Measurements from ENCODE around the gene ABLIM2. TPM values are rescaled to one million over a fixed set of nuclear protein-coding genes. Genes with fewer than 3 reads are reported as not detected.

ABLIM2 gene
- total and polyA plus RNA-seq, 10 of the 15 experiments (the other 5 are each of a cell fraction or from before 2014, with no cell fraction given) = 0.03 to 0.15 (median 0.05) TPM; not detected in 7

- H3K9me3 ChIP-seq (replicated peaks; ENCODE audit: control insufficient read depth, insufficient read depth, low read length) = peaks cover 6% of the 10 kb centered on the region; the same call in 2 of the 3 replicates
- no peaks in the 10 kb centered on the region for H3K36me3 ChIP-seq (ENCODE audit: control insufficient read depth in 2 of 2, insufficient read depth in 2 of 2, low read length in 1 of 2)
- H3K9ac ChIP-seq (ENCODE audit: control insufficient read depth, insufficient read depth, low read length) = no peak overlapping the region
- H3K4me1 ChIP-seq (ENCODE audit: control insufficient read depth, insufficient read depth, low read length) = peaks cover 8% of the 10 kb centered on the region
- no peaks in the 10 kb centered on the region for H4K20me1 ChIP-seq (ENCODE audit: control insufficient read depth, insufficient read depth)
- ChIA-PET RAD21 (ENCODE audit: unreplicated experiment) (interaction anchor here (1.7 to 4.6 kb wide), 3 partner anchors 15 to 225 kb away, joined by 8 to 76 read pairs (median 10); no protein-coding TSS in a partner anchor), SMC1A (ENCODE audit: uncharacterized antibody, unreplicated experiment) (interaction anchor here (1.3 to 2.7 kb wide), 6 partner anchors 15 to 230 kb away, joined by 3 to 37 read pairs (median 14); partner anchors contain the start of gene SH3TC1), CTCF (interaction anchor here (0.6 to 5.0 kb wide), 5 partner anchors 10 to 24 kb away, joined by 3 to 96 read pairs (median 29); partner anchors contain the start of genes ABLIM2 and SH3TC1), POLR2A (no interaction called here)
- no peak for DNase-seq (ENCODE audit: low read depth, low spot score)
- in situ Hi-C loops (cut with MboI) = no loop called here
- no peak overlapping the region for H3K4me2 ChIP-seq (ENCODE audit: control insufficient read depth, insufficient read depth)
- no peaks in the 10 kb centered on the region for H3K27me3 ChIP-seq (replicated peaks in 1 of 2; ENCODE audit: control insufficient read depth in 2 of 2, insufficient read depth in 2 of 2, low read length in 1 of 2)
- no peaks in the 10 kb centered on the region for H3K79me2 ChIP-seq (ENCODE audit: control insufficient read depth, insufficient read depth, low read length)
- no peak overlapping the region for H3K27ac ChIP-seq (ENCODE audit: control insufficient read depth, insufficient read depth)
- no peak for ATAC-seq
- no peak overlapping the region for H3K4me3 ChIP-seq
- TF ChIP-seq HCFC1 (IDR thresholded peaks at IDR 0.05; ENCODE audit: low read length) (no peak), ZSCAN29 (IDR thresholded peaks at IDR 0.05) (no peak), HDGF (IDR thresholded peaks at IDR 0.05) (no peak), BMI1 (IDR thresholded peaks at IDR 0.05; ENCODE audit: borderline replicate concordance) (no peak), TARDBP (IDR thresholded peaks at IDR 0.05; ENCODE audit: borderline replicate concordance) (no peak), SMAD1 (IDR thresholded peaks at IDR 0.05; ENCODE audit: low read depth, partially characterized antibody) (no peak), TAF1 (IDR thresholded peaks at IDR 0.05; ENCODE audit: borderline replicate concordance, low read depth, low read length) (no peak), SKIL (IDR thresholded peaks at IDR 0.05; ENCODE audit: low read depth, poor library complexity, severe bottlenecking) (no peak), CHD2 (IDR thresholded peaks at IDR 0.05; ENCODE audit: borderline replicate concordance, low read depth, low read length) (no peak), NFYA (IDR thresholded peaks at IDR 0.05; ENCODE audit: borderline replicate concordance, low read depth, low read length) (no peak), NBN (IDR thresholded peaks at IDR 0.05) (no peak), ETV6 (conservative IDR thresholded peaks at IDR 0.05 in 1 of 2, IDR thresholded peaks at IDR 0.05 in 1 of 2; ENCODE audit: borderline replicate concordance in 1 of 2, low read depth in 1 of 2) (no peak), FOXK2 (IDR thresholded peaks at IDR 0.05) (no peak), CBFB (IDR thresholded peaks at IDR 0.05; ENCODE audit: low read depth) (no peak), NR2F1 (conservative IDR thresholded peaks at IDR 0.05) (no peak), USF2 (IDR thresholded peaks at IDR 0.05; ENCODE audit: borderline replicate concordance, low read depth, low read length) (no peak)
- TF ChIP-seq, protein P1, sequence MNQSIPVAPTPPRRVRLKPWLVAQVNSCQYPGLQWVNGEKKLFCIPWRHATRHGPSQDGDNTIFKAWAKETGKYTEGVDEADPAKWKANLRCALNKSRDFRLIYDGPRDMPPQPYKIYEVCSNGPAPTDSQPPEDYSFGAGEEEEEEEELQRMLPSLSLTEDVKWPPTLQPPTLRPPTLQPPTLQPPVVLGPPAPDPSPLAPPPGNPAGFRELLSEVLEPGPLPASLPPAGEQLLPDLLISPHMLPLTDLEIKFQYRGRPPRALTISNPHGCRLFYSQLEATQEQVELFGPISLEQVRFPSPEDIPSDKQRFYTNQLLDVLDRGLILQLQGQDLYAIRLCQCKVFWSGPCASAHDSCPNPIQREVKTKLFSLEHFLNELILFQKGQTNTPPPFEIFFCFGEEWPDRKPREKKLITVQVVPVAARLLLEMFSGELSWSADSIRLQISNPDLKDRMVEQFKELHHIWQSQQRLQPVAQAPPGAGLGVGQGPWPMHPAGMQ (IDR thresholded peaks at IDR 0.05; ENCODE audit: borderline replicate concordance) = no peak
- TF ChIP-seq, protein P2, sequence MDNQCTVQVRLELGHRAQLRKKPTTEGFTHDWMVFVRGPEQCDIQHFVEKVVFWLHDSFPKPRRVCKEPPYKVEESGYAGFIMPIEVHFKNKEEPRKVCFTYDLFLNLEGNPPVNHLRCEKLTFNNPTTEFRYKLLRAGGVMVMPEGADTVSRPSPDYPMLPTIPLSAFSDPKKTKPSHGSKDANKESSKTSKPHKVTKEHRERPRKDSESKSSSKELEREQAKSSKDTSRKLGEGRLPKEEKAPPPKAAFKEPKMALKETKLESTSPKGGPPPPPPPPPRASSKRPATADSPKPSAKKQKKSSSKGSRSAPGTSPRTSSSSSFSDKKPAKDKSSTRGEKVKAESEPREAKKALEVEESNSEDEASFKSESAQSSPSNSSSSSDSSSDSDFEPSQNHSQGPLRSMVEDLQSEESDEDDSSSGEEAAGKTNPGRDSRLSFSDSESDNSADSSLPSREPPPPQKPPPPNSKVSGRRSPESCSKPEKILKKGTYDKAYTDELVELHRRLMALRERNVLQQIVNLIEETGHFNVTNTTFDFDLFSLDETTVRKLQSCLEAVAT (IDR thresholded peaks at IDR 0.05) = no peak
- WGBS (ENCODE audit: insufficient coverage, insufficient replicate concordance, low lambda C conversion rate, missing lambda C conversion rate) = 61% methylated on average over 8 of the region's 11 CpGs
- FAIRE-seq = no peak
- BruUV-seq (replicated peaks) = no TSS peak
- no peak overlapping the region for H2AFZ ChIP-seq (ENCODE audit: control insufficient read depth, low read depth, low read length)
- intact Hi-C loops (cut with micrococcal nuclease; ENCODE audit: unreplicated experiment) = loop anchor here (1.0 to 5.0 kb wide), 3 partner anchors 14 to 376 kb away; no protein-coding TSS in a partner anchor
These were observed 19.3 kb upstream of the ABLIM2 start for GRCh38 chr4:8177956-8178355.
